Umbilical cord (tissue), 2 donors: ENCODE results near the gene OR1I1. TPM values are rescaled to one million over a fixed set of nuclear protein-coding genes. Genes with fewer than 3 reads are reported as not detected.

Experiments
- DNase-seq: peaks from one replicate; pipeline ENCODE4 v3.0.0-alpha.2; 2015; ENCODE audit warnings: low spot score
- total RNA-seq: library from RNA; depleted of rRNA; stranded (reverse); fragments of >200 nt; gene quantifications from one replicate; pipeline ENCODE4 v1.2.3, GENCODE V29; 2014; ENCODE audit warnings: low replicate concordance; ENCODE audit not compliant: insufficient read depth

Gene OR1I1
- total RNA-seq, 1 donor from 2014 or later: 0.96 TPM

- DNase-seq: no peak
Observed at GRCh38 chr19:15118248-15118647, 36.2 kb downstream of the OR1I1 start.

- no peak for DNase-seq
Observed at GRCh38 chr19:15118789-15119494, 36.9 kb downstream of the OR1I1 start.

- DNase-seq: no peak
Observed at GRCh38 chr19:15120135-15121026, 38.4 kb downstream of the OR1I1 start.

- DNase-seq: no peak
Observed at GRCh38 chr19:15122331-15123030, 40.5 kb downstream of the OR1I1 start.

- no peak for DNase-seq
Observed at GRCh38 chr19:15123031-15123890, 41.2 kb downstream of the OR1I1 start.

GRCh38 chr19:15123900-15124299 is 41.9 kb downstream of the OR1I1 start:
- DNase-seq: no peak

- no peak for DNase-seq
Observed at GRCh38 chr19:15124572-15125231, 42.7 kb downstream of the OR1I1 start.

GRCh38 chr19:15125232-15126067 is 43.4 kb downstream of the OR1I1 start:
- peak; percentile 99 for DNase-seq

GRCh38 chr19:15126131-15126910 is 44.3 kb downstream of the OR1I1 start:
- no peak for DNase-seq

GRCh38 chr19:15128162-15128770 is 46.3 kb downstream of the OR1I1 start:
- no peak for DNase-seq

GRCh38 chr19:15129856-15130585 is 48.0 kb downstream of the OR1I1 start:
- DNase-seq: peak; percentile 77

- DNase-seq: peak; percentile 69
Observed at GRCh38 chr19:15136234-15136954, 54.4 kb downstream of the OR1I1 start.

- no peak for DNase-seq
Observed at GRCh38 chr19:15137777-15138176, 55.8 kb downstream of the OR1I1 start.

- no peak for DNase-seq
Observed at GRCh38 chr19:15138427-15138826, 56.4 kb downstream of the OR1I1 start.

GRCh38 chr19:15141143-15141542 is 59.1 kb downstream of the OR1I1 start:
- DNase-seq: no peak

- no peak for DNase-seq
Observed at GRCh38 chr19:15142313-15142712, 60.3 kb downstream of the OR1I1 start.
